Activated CD4-positive, CD25-positive, alpha-beta regulatory T cell treated with anti-CD3 and anti-CD28 coated beads, Interleukin-2, amount 50 U/mL, for 72 hours (primary cell): Measurements from ENCODE around the gene SLAIN2.
"Not testable (repeated sequence)": the region's sequence is repeated elsewhere in the genome, so short reads cannot be mapped to it uniquely, and the experiment has no call there.

Source experiments
- DNase-seq: peaks from one replicate; pipeline ENCODE4 v3.0.0; 2021

Gene SLAIN2

DNA sequence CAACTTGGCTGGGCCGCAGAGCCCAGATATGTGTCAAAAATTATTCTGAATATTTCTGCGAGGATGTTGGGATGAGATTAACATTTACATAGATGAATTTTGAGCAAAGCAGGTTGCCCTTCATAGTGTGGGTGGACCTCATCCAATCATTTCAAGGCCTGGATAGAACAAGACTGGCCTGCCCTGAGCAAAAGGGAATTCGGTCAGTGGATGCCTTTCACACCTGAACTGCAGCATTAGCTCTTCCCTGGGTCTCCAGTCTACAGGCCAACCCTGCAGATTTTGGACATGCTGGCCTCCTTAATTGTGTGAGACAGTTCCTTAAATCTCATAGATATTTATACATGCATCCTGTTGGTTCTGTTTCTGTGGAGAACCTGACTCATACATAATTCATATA is 109.4 kb downstream of the SLAIN2 start:
- DNase-seq, result no peak

- DNase-seq, result not testable (repeated sequence)
Measured at GRCh38 chr4:48451656-48452055, 110.3 kb downstream of the SLAIN2 start.

GRCh38 chr4:48454591-48454990 is 113.3 kb downstream of the SLAIN2 start:
- no peak for DNase-seq

DNA sequence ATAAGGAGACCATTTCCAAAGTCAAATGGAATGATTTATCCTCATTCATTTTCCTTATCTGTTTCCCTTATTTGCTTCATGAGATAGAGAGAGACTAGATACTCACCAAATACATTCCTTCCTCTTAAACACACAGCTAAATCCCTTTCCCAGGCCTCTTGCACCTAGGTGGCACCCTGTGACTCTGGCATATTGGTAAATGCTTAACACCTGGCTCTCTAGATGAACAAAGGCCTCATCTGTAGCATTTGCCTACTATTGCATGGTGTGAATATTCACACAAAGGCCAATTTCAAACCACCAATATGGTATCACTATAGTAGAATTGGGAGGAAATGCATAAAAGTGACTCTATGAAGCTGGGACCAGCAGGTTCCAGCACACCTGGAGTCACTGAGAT is 119.7 kb downstream of the SLAIN2 start:
- DNase-seq, result no peak

GRCh38 chr4:48462363-48462762 is 121.0 kb downstream of the SLAIN2 start:
- no peak for DNase-seq

DNA sequence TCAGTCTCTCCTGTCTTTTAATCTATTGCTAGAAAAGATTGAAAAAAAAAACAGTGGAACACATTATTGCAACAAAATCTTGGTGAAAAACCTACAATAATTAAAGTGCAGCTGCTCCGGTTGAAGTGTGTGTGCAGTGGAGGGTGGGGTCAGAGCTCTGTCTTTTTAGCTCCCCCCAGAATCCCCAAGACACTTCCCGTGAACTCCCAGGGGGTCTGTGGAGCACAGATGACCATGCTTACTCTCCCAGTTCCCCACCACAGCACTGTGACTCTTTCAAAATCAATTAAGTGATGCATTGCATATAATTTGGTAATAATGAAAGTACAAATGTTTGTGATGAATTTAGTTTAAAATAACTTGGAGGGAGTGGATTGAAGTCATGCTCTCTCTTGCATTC is 126.1 kb downstream of the SLAIN2 start:
- DNase-seq, result no peak

DNA sequence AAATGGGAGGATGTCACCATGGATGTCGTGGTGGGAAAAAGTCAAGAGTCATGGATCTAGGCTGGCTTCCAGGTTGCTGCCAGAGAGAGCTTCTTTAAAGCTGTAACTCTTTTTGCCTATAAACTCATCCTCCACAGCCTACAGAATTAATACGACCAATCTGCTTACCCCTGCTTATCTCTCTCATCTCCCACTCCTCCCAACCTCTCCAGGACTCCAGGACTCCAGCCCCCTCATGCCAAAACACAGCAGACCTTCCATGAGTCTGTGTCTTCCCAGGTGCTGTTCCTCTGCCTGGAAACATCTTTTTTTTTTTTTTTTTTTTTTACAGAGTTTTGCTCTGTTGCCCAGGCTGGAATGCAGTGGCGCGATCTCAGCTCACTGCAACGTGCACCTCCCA is 126.6 kb downstream of the SLAIN2 start:
- DNase-seq, result no peak

GRCh38 chr4:48470137-48470536 is 128.8 kb downstream of the SLAIN2 start:
- no peak for DNase-seq

DNA sequence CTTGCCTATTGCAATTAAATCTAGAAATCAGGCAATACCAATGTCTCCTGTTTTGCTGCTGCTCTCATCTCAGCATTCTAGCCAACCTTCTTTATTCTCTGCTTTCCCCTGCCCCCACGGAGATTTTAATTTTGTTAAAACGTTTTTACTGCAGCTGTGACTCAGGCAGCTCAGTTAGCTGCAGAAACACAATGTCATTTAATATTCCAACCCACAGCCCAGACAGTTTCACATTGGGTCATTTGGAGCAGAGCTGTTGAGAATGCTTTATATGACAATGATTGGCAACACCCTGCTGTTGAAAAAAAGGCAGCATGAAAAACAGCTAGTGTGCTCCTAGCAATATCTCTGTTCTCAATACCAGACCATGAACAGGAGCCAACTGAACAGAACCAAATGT is 129.2 kb downstream of the SLAIN2 start:
- no peak for DNase-seq

GRCh38 chr4:48472794-48473193 is 131.5 kb downstream of the SLAIN2 start:
- DNase-seq, result no peak

DNA sequence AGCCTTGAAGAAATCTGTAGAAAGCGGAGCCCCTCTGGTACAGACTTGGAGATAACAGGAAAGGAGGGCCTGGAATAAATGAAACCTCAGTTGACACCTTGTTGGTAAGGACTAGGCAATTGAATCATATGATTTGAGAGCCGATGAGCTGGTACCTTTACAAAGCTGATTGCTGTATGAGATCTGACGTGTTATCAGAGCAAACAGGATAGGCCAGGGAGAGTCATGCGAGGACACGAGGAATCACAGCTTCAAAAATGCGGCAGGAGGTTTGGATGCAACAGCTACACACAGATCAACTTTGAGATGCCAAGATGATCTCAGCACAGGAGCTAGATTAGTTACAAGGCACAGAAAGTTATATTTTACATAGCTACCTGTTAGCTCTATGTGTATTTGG is 134.4 kb downstream of the SLAIN2 start:
- no peak for DNase-seq
